ENCODE measurements around the gene LKAAEAR1. TPM values are rescaled to one million over a fixed set of nuclear protein-coding genes. Genes with fewer than 3 reads are reported as not detected.

The LKAAEAR1 gene
- polyA plus RNA-seq, 1 donor (not counting 4 experiments of a cell fraction or from before 2014, with no cell fraction given) = not detected

DNA sequence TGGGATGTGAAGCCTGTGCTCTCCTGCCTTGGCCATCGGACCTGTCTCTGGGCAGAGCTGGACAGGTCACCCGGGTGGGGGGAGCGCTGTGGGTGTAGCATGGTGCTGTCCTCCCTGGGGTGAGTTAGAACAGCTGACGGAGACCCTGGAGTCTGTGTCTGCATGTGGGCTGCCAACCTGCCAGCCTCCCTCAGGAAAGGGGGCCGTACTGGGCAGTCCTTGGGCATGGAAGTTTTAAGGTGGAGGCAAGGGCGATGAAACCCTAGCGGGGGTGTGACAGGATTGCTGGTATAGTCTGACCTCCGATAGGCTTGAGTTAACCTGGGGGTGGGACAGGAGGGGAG lies 37.2 kb downstream of the LKAAEAR1 start:
- dilution Hi-C loops (cut with MboI; ENCODE audit: extremely low pct_ligation_motif_present, low sequenced_read_pairs) = no loop called here
- FAIRE-seq = no peak
- H3K27ac ChIP-seq (ENCODE audit: control insufficient read depth, insufficient read depth, low read length) = no peak overlapping the region

DNA sequence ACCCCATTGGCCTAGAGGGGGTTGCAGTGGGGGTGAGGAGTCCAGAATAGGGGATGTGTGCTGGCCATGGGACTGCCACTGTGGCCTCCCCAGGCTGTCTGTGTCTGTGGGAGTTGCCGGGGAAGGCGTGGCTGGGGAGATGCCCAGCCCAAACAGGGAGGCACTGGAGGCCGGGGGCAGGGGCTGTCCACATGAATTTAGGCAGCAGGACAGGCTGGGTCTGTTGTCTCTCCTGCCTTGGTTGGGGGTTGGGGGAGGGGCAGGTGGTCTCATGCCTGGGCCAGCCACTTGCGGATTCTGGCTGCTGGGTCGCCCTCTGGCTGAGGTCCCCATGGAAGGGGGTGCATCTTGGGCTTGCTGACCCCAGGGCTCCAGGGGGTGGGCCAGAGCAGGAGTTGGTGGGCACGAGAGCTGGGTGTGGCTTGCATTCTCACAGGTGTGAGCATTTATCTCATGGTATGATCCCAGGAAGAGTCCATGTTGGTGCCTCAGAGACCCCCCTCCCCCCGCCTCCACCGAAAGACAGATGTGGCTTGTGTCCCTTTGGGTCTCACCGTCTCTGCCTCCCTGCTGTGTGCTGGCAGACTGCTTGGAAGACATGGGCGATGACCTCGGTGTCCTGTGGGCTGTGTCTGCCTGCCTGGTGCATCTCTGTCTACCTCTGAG lies 38.7 kb downstream of the LKAAEAR1 start:
- H3K36me3 ChIP-seq (ENCODE audit: control insufficient read depth in 2 of 2, extremely low read depth in 1 of 2, insufficient read depth in 2 of 2, low read length in 2 of 2) = no peaks in the 10 kb centered on the region
- H3K4me2 ChIP-seq (ENCODE audit: control insufficient read depth, extremely low read depth, insufficient read depth, low read depth, low read length) = peak overlapping the region; percentile 48
- no peak overlapping the region for H2AFZ ChIP-seq (ENCODE audit: control insufficient read depth, low read length)
- FAIRE-seq = no peak
- TF ChIP-seq EZH2 (IDR thresholded peaks at IDR 0.05; ENCODE audit: low read length) = no peak
- TF ChIP-seq, protein P1, sequence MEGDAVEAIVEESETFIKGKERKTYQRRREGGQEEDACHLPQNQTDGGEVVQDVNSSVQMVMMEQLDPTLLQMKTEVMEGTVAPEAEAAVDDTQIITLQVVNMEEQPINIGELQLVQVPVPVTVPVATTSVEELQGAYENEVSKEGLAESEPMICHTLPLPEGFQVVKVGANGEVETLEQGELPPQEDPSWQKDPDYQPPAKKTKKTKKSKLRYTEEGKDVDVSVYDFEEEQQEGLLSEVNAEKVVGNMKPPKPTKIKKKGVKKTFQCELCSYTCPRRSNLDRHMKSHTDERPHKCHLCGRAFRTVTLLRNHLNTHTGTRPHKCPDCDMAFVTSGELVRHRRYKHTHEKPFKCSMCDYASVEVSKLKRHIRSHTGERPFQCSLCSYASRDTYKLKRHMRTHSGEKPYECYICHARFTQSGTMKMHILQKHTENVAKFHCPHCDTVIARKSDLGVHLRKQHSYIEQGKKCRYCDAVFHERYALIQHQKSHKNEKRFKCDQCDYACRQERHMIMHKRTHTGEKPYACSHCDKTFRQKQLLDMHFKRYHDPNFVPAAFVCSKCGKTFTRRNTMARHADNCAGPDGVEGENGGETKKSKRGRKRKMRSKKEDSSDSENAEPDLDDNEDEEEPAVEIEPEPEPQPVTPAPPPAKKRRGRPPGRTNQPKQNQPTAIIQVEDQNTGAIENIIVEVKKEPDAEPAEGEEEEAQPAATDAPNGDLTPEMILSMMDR (optimal IDR thresholded peaks at IDR 0.05 in 1 of 3, IDR thresholded peaks at IDR 0.05 in 1 of 3, conservative IDR thresholded peaks at IDR 0.05 in 1 of 3; ENCODE audit: extremely low read depth in 1 of 3, insufficient read depth in 2 of 3, low read length in 3 of 3) = no peak
- no peak for DNase-seq (ENCODE audit: low read depth, low spot score)
- H3K79me2 ChIP-seq (ENCODE audit: control insufficient read depth, insufficient read depth, low read length) = no peaks in the 10 kb centered on the region
- H3K9me3 ChIP-seq (ENCODE audit: control insufficient read depth, low read depth, low read length) = no peaks in the 10 kb centered on the region
- no peak overlapping the region for H3K27ac ChIP-seq (ENCODE audit: control insufficient read depth, insufficient read depth, low read length)
- no peaks in the 10 kb centered on the region for H4K20me1 ChIP-seq (ENCODE audit: control insufficient read depth, extremely low read depth, insufficient read depth, low read length)
- H3K4me3 ChIP-seq (ENCODE audit: control insufficient read depth in 2 of 3, extremely low read depth in 1 of 3, insufficient read depth in 2 of 3, low read depth in 1 of 3, low read length in 3 of 3) = no peak overlapping the region
- H3K9me1 ChIP-seq (ENCODE audit: control insufficient read depth, extremely low read depth, insufficient read depth, low read length) = no peaks in the 10 kb centered on the region
- H3K4me1 ChIP-seq (ENCODE audit: control insufficient read depth, extremely low read depth, insufficient read depth, low read length) = peaks cover 13% of the 10 kb centered on the region
- H3K27me3 ChIP-seq (ENCODE audit: control insufficient read depth, extremely low read depth, insufficient read depth, low read length) = peaks cover 58% of the 10 kb centered on the region
- dilution Hi-C loops (cut with MboI; ENCODE audit: extremely low pct_ligation_motif_present, low sequenced_read_pairs) = no loop called here
- no peak overlapping the region for H3K9ac ChIP-seq (ENCODE audit: control insufficient read depth, extremely low read depth, insufficient read depth, low read length)

More for the DNA sequence above, 37.2 kb downstream of the LKAAEAR1 start:
- peaks cover 13% of the 10 kb centered on the region for H3K4me1 ChIP-seq (ENCODE audit: control insufficient read depth, extremely low read depth, insufficient read depth, low read length)
- TF ChIP-seq, protein P1 (optimal IDR thresholded peaks at IDR 0.05 in 1 of 3, IDR thresholded peaks at IDR 0.05 in 1 of 3, conservative IDR thresholded peaks at IDR 0.05 in 1 of 3; ENCODE audit: extremely low read depth in 1 of 3, insufficient read depth in 2 of 3, low read length in 3 of 3) = no peak
- no peak for TF ChIP-seq EZH2 (IDR thresholded peaks at IDR 0.05; ENCODE audit: low read length)
- no peak overlapping the region for H3K4me2 ChIP-seq (ENCODE audit: control insufficient read depth, extremely low read depth, insufficient read depth, low read depth, low read length)
- H3K9me1 ChIP-seq (ENCODE audit: control insufficient read depth, extremely low read depth, insufficient read depth, low read length) = no peaks in the 10 kb centered on the region
- H3K27me3 ChIP-seq (ENCODE audit: control insufficient read depth, extremely low read depth, insufficient read depth, low read length) = peaks cover 49% of the 10 kb centered on the region
- no peaks in the 10 kb centered on the region for H3K36me3 ChIP-seq (ENCODE audit: control insufficient read depth in 2 of 2, extremely low read depth in 1 of 2, insufficient read depth in 2 of 2, low read length in 2 of 2)
- H2AFZ ChIP-seq (ENCODE audit: control insufficient read depth, low read length) = no peak overlapping the region
- H3K4me3 ChIP-seq (ENCODE audit: control insufficient read depth in 2 of 3, extremely low read depth in 1 of 3, insufficient read depth in 2 of 3, low read depth in 1 of 3, low read length in 3 of 3) = no peak overlapping the region
- no peak for DNase-seq (ENCODE audit: low read depth, low spot score)
- H3K79me2 ChIP-seq (ENCODE audit: control insufficient read depth, insufficient read depth, low read length) = no peaks in the 10 kb centered on the region
- H4K20me1 ChIP-seq (ENCODE audit: control insufficient read depth, extremely low read depth, insufficient read depth, low read length) = no peaks in the 10 kb centered on the region
- H3K9ac ChIP-seq (ENCODE audit: control insufficient read depth, extremely low read depth, insufficient read depth, low read length) = no peak overlapping the region
- no peaks in the 10 kb centered on the region for H3K9me3 ChIP-seq (ENCODE audit: control insufficient read depth, low read depth, low read length)
